ENCODE data around the gene GMDS.
"Not testable (repeated sequence)": the region's sequence is repeated elsewhere in the genome, so short reads cannot be mapped to it uniquely, and the experiment has no call there.

The GMDS gene

DNA sequence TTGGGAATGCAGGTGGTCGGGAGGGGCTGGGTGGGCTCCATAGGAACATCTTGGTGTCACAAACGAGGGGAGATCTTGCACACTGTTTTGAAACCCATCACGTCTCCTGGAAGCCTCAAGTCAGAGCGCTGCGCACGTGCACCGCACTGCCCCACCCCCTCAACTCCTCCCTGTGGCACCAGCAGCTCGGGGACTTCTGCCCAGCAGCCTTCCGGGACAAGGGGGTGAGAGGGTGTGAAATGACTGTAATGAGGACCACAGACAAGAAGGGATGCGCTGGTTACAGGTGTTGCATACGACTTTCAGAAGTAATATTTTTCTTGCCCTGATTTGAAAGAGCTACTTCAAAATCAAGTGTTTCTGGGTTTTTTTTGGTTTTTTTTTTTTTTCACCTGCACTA lies 575.4 kb downstream of the GMDS start:
- Histone ChIP-seq H3K27ac (no peak overlapping the region), H3K4me2 (ENCODE audit: low read length) (no peak overlapping the region), H3K9me3 (ENCODE audit: control insufficient read depth, low read length) (no peaks in the 10 kb centered on the region), H2AFZ (no peak overlapping the region), H3K36me3 (ENCODE audit: control insufficient read depth, insufficient read depth, low read length) (no peaks in the 10 kb centered on the region), H3K9ac (no peak overlapping the region), H3K79me2 (no peaks in the 10 kb centered on the region), H3K4me1 (peaks cover 6% of the 10 kb centered on the region), H3K27me3 (ENCODE audit: control insufficient read depth, insufficient read depth, low read length) (no peaks in the 10 kb centered on the region), H3K4me3 (ENCODE audit: low read depth, low read length) (no peak overlapping the region)
- TF ChIP-seq, protein P1, sequence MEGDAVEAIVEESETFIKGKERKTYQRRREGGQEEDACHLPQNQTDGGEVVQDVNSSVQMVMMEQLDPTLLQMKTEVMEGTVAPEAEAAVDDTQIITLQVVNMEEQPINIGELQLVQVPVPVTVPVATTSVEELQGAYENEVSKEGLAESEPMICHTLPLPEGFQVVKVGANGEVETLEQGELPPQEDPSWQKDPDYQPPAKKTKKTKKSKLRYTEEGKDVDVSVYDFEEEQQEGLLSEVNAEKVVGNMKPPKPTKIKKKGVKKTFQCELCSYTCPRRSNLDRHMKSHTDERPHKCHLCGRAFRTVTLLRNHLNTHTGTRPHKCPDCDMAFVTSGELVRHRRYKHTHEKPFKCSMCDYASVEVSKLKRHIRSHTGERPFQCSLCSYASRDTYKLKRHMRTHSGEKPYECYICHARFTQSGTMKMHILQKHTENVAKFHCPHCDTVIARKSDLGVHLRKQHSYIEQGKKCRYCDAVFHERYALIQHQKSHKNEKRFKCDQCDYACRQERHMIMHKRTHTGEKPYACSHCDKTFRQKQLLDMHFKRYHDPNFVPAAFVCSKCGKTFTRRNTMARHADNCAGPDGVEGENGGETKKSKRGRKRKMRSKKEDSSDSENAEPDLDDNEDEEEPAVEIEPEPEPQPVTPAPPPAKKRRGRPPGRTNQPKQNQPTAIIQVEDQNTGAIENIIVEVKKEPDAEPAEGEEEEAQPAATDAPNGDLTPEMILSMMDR (IDR thresholded peaks at IDR 0.05), result no peak

DNA sequence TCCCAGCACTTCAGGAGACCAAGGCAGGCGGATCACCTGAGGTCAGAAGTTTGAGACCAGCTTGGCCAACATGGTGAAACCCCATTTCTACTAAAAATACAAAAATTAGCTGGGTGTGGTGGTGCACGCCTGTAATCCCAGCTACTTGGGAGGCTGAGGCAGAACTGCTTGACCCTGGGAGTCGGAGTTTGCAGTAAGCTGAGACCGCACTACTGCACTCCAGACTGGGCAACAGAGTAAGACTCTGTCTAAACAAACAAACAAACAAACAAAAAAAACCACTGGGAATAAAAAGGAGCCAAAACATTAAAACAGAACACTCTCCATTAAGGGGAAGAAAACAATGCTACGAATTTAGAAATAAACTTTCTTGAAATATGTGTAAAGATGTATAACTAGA lies 576.9 kb downstream of the GMDS start:
- H3K27ac ChIP-seq; H3K27me3 ChIP-seq (ENCODE audit: control insufficient read depth, insufficient read depth, low read length); H3K4me3 ChIP-seq (ENCODE audit: low read depth, low read length); H2AFZ ChIP-seq; H3K4me2 ChIP-seq (ENCODE audit: low read length); H3K79me2 ChIP-seq; H3K4me1 ChIP-seq; H3K9ac ChIP-seq; H3K9me3 ChIP-seq (ENCODE audit: control insufficient read depth, low read length); H3K36me3 ChIP-seq (ENCODE audit: control insufficient read depth, insufficient read depth, low read length): not testable (repeated sequence)

- Histone ChIP-seq H3K9ac (no peak overlapping the region), H3K4me3 (ENCODE audit: low read depth, low read length) (no peak overlapping the region), H3K36me3 (ENCODE audit: control insufficient read depth, insufficient read depth, low read length) (no peaks in the 10 kb centered on the region), H3K27ac (no peak overlapping the region), H3K27me3 (ENCODE audit: control insufficient read depth, insufficient read depth, low read length) (no peaks in the 10 kb centered on the region), H3K4me2 (ENCODE audit: low read length) (no peak overlapping the region), H2AFZ (no peak overlapping the region), H3K79me2 (no peaks in the 10 kb centered on the region), H3K9me3 (ENCODE audit: control insufficient read depth, low read length) (no peaks in the 10 kb centered on the region), H3K4me1 (peaks cover 6% of the 10 kb centered on the region)
- TF ChIP-seq, protein P1 (IDR thresholded peaks at IDR 0.05), result no peak
These were observed 577.6 kb downstream of the GMDS start for GRCh38 chr6:1667805-1668175.

- Histone ChIP-seq H3K4me3 (ENCODE audit: low read depth, low read length) (no peak overlapping the region), H3K79me2 (no peaks in the 10 kb centered on the region), H3K27me3 (ENCODE audit: control insufficient read depth, insufficient read depth, low read length) (no peaks in the 10 kb centered on the region), H3K9me3 (ENCODE audit: control insufficient read depth, low read length) (no peaks in the 10 kb centered on the region), H3K27ac (no peak overlapping the region), H3K4me1 (peaks cover 6% of the 10 kb centered on the region), H3K36me3 (ENCODE audit: control insufficient read depth, insufficient read depth, low read length) (no peaks in the 10 kb centered on the region), H3K4me2 (ENCODE audit: low read length) (no peak overlapping the region), H2AFZ (peak overlapping the region; percentile 19), H3K9ac (no peak overlapping the region)
- TF ChIP-seq, protein P1 (IDR thresholded peaks at IDR 0.05), result no peak
These were observed 578.2 kb downstream of the GMDS start for GRCh38 chr6:1667012-1667804.

DNA sequence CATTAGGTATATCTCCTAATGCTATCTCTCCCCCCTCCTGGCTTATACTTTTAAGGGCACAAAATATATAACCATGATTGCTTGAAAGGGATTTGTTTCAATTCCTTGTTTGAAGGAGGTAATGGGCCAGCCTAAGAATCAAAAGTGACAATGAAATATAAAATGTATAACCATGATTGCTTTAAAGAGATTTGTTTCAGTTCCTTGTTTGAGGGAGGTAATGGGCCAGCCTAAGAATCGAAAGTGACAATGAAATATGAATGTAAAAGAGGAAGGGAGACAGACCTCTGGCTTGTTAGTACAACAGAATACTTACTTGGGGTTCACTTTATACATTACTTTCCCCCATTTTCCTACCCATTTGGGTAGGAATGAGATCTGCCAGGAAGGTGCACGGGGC lies 580.2 kb downstream of the GMDS start:
- H3K9me3 ChIP-seq (ENCODE audit: control insufficient read depth, low read length), result no peaks in the 10 kb centered on the region
- no peak overlapping the region for H3K4me3 ChIP-seq (ENCODE audit: low read depth, low read length)

More for the DNA sequence above, 580.2 kb downstream of the GMDS start:
- TF ChIP-seq, protein P1 (IDR thresholded peaks at IDR 0.05), result no peak
- H3K4me2 ChIP-seq (ENCODE audit: low read length), result no peak overlapping the region
- H3K27ac ChIP-seq, result no peak overlapping the region
- H3K9ac ChIP-seq, result no peak overlapping the region
- no peaks in the 10 kb centered on the region for H3K79me2 ChIP-seq
- peaks cover 6% of the 10 kb centered on the region for H3K4me1 ChIP-seq
- no peaks in the 10 kb centered on the region for H3K36me3 ChIP-seq (ENCODE audit: control insufficient read depth, insufficient read depth, low read length)
- no peaks in the 10 kb centered on the region for H3K27me3 ChIP-seq (ENCODE audit: control insufficient read depth, insufficient read depth, low read length)
- H2AFZ ChIP-seq, result no peak overlapping the region
